Stimulated activated CD4-positive, alpha-beta T cell treated with anti-CD3 and anti-CD28 coated beads, Interleukin-12 subunit alpha, Interleukin-12 subunit beta, amount 100 ng/mL, for 48 hours (primary cell): ENCODE data around the gene UCP2.
A peak's percentile ranks its signal among the peaks of the same experiment; 100 is the strongest.

Source experiments
- DNase-seq, 3 donors: peaks; one replicate each; pipeline ENCODE4 v3.0.0-alpha.2; 2020; ENCODE audit warnings: low read depth in 2 of 3, low spot score in 1 of 3

Gene UCP2

GRCh38 chr11:73982595-73982989 is at the start of gene UCP2:
Gene UCP2 (minus strand): TSS chr11:73982843. CDS start chr11:73978378, 4,465 bp downstream.
- peak; percentile 78 to 90 (median 78) for DNase-seq

GRCh38 chr11:74030723-74031676 is 48.4 kb upstream of the UCP2 start:
- DNase-seq = no peak

GRCh38 chr11:74025467-74026166 is 43.0 kb upstream of the UCP2 start:
- DNase-seq = no peak

- peak; percentile 38 to 54 (median 46) for DNase-seq
Measured at GRCh38 chr11:74024261-74025029, 41.8 kb upstream of the UCP2 start.

- DNase-seq = no peak
Measured at GRCh38 chr11:74023276-74023675, 40.6 kb upstream of the UCP2 start.

- no peak for DNase-seq
Measured at GRCh38 chr11:74022546-74022945, 39.9 kb upstream of the UCP2 start.

GRCh38 chr11:74021998-74022397 is 39.4 kb upstream of the UCP2 start:
- DNase-seq = no peak

- no peak for DNase-seq
Measured at GRCh38 chr11:74020539-74020938, 37.9 kb upstream of the UCP2 start.

GRCh38 chr11:74019860-74020259 is 37.2 kb upstream of the UCP2 start:
- peak; percentile 68 to 77 (median 74) for DNase-seq

GRCh38 chr11:74019104-74019738 is 36.6 kb upstream of the UCP2 start:
- DNase-seq = no peak

- DNase-seq = no peak
Measured at GRCh38 chr11:74018331-74019005, 35.8 kb upstream of the UCP2 start.

GRCh38 chr11:74017631-74018030 is 35.0 kb upstream of the UCP2 start:
- no peak for DNase-seq

- no peak for DNase-seq
Measured at GRCh38 chr11:74015919-74016684, 33.5 kb upstream of the UCP2 start.

GRCh38 chr11:74014880-74015279 is 32.2 kb upstream of the UCP2 start:
- DNase-seq = no peak

- DNase-seq = no peak
Measured at GRCh38 chr11:74013141-74013540, 30.5 kb upstream of the UCP2 start.

GRCh38 chr11:74012074-74012809 is 29.6 kb upstream of the UCP2 start:
- no peak for DNase-seq

- peak; percentile 42 to 64 (median 59) for DNase-seq
Measured at GRCh38 chr11:74011360-74012073, 28.9 kb upstream of the UCP2 start.
